GM06990 (cell line): ENCODE data around the gene PTPRS.

ENCODE experiments used
- DNase-seq: peaks from one replicate; pipeline ENCODE4 v3.0.0-alpha.2; 2011; ENCODE audit not compliant: insufficient read length; ENCODE audit errors: extremely low read depth
- H3K27me3 ChIP-seq: replicated peaks from 2 replicates; pipeline ENCODE4 v1.6.0; 2011; ENCODE audit warnings: low read length; ENCODE audit not compliant: control insufficient read depth, insufficient read depth
- H3K36me3 ChIP-seq: 2 replicates; pipeline ENCODE4 v1.5.1; 2011; ENCODE audit warnings: low read length; ENCODE audit not compliant: control insufficient read depth, insufficient read depth
- H3K4me3 ChIP-seq: replicated peaks from 2 replicates; pipeline ENCODE4 v1.5.1; 2011; ENCODE audit warnings: low read depth, mild to moderate bottlenecking, control low read depth, low read length
- CTCF ChIP-seq: IDR thresholded peaks from 2 replicates; pipeline ENCODE4 v1.5.1; 2011; ENCODE audit warnings: low read length, control low read depth, mild to moderate bottlenecking, inconsistent platforms; ENCODE audit not compliant: insufficient read depth, poor library complexity, severe bottlenecking

PTPRS gene

GRCh38 chr19:5357584-5357983, 17.0 kb upstream of the PTPRS start:
- no peaks in the 10 kb centered on the region for H3K36me3 ChIP-seq
- no peaks in the 10 kb centered on the region; the same call in 1 of the 2 replicates for H3K27me3 ChIP-seq
- no peak for TF ChIP-seq CTCF
- H3K4me3 ChIP-seq, result no peak overlapping the region
- DNase-seq, result no peak

GRCh38 chr19:5356918-5357317, 16.3 kb upstream of the PTPRS start:
- TF ChIP-seq CTCF, result no peak
- no peaks in the 10 kb centered on the region; the same call in 1 of the 2 replicates for H3K27me3 ChIP-seq
- no peaks in the 10 kb centered on the region for H3K36me3 ChIP-seq
- H3K4me3 ChIP-seq, result no peak overlapping the region
- no peak for DNase-seq

- TF ChIP-seq CTCF, result no peak
- Histone ChIP-seq H3K27me3 (no peaks in the 10 kb centered on the region; the same call in 1 of the 2 replicates), H3K36me3 (no peaks in the 10 kb centered on the region), H3K4me3 (no peak overlapping the region)
- no peak for DNase-seq
These were observed 15.8 kb upstream of the PTPRS start for GRCh38 chr19:5356428-5356827.

GRCh38 chr19:5355693-5356092, 15.1 kb upstream of the PTPRS start:
- Histone ChIP-seq H3K27me3 (no peaks in the 10 kb centered on the region; the same call in 1 of the 2 replicates), H3K4me3 (no peak overlapping the region), H3K36me3 (no peaks in the 10 kb centered on the region)
- no peak for DNase-seq
- TF ChIP-seq CTCF, result no peak

GRCh38 chr19:5355076-5355475, 14.5 kb upstream of the PTPRS start:
- Histone ChIP-seq H3K27me3 (no peaks in the 10 kb centered on the region; the same call in 1 of the 2 replicates), H3K4me3 (no peak overlapping the region), H3K36me3 (no peaks in the 10 kb centered on the region)
- DNase-seq, result no peak
- TF ChIP-seq CTCF, result no peak

GRCh38 chr19:5354403-5354802, 13.8 kb upstream of the PTPRS start:
- no peaks in the 10 kb centered on the region; the same call in 1 of the 2 replicates for H3K27me3 ChIP-seq
- peak; percentile 56 for TF ChIP-seq CTCF
- no peaks in the 10 kb centered on the region for H3K36me3 ChIP-seq
- DNase-seq, result no peak
- H3K4me3 ChIP-seq, result no peak overlapping the region
